ENCODE data around the gene SGMS1.

DNA sequence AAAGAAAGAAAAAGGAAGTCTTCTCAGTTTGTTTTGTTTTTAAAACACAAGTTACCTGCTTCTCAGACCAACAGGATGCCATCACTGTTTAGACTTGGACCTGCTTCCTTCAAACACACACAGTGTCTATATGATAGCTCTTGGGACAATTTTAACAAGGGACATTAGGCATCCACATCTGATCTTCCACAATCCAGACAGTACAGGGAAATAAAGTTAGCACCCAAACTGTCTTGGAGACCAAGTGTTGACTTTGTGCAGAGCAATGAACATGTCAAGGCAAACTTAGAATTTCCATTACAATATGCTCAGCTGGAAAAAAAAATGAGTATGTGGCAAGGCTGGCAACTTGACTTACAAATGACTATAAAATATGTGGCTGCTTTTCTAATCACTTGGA lies 80.9 kb downstream of the SGMS1 start:
- TF ChIP-seq, protein P1, sequence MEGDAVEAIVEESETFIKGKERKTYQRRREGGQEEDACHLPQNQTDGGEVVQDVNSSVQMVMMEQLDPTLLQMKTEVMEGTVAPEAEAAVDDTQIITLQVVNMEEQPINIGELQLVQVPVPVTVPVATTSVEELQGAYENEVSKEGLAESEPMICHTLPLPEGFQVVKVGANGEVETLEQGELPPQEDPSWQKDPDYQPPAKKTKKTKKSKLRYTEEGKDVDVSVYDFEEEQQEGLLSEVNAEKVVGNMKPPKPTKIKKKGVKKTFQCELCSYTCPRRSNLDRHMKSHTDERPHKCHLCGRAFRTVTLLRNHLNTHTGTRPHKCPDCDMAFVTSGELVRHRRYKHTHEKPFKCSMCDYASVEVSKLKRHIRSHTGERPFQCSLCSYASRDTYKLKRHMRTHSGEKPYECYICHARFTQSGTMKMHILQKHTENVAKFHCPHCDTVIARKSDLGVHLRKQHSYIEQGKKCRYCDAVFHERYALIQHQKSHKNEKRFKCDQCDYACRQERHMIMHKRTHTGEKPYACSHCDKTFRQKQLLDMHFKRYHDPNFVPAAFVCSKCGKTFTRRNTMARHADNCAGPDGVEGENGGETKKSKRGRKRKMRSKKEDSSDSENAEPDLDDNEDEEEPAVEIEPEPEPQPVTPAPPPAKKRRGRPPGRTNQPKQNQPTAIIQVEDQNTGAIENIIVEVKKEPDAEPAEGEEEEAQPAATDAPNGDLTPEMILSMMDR (IDR thresholded peaks at IDR 0.05 in 8 of 11, conservative IDR thresholded peaks at IDR 0.05 in 3 of 11), result no peak
- no peak for TF ChIP-seq POLR2AphosphoS5 (IDR thresholded peaks at IDR 0.05)
